ENCODE measurements around the gene TBR1. TPM values are rescaled to one million over a fixed set of nuclear protein-coding genes. Genes with fewer than 3 reads are reported as not detected.

The TBR1 gene
- total and polyA plus RNA-seq, 2 donors (not counting 3 experiments of a cell fraction or from before 2014, with no cell fraction given) = 0.11 to 0.14 TPM

GRCh38 chr2:161370981-161371380 lies 45.1 kb upstream of the TBR1 start:
- Histone ChIP-seq H4K20me1 (replicated peaks; ENCODE audit: control insufficient read depth, extremely low read depth, insufficient read depth, low read length) (no peaks in the 10 kb centered on the region), H3K79me2 (ENCODE audit: control insufficient read depth, insufficient read depth, low read length) (peaks cover 14% of the 10 kb centered on the region), H3K4me3 (replicated peaks in 1 of 3; ENCODE audit: insufficient read depth in 1 of 3, low read depth in 1 of 3, low read length in 3 of 3) (no peak overlapping the region), H2AFZ (ENCODE audit: low read depth, low read length) (no peak overlapping the region), H3K4me2 (ENCODE audit: insufficient read depth, low read length) (no peak overlapping the region), H3K27me3 (ENCODE audit: control insufficient read depth in 2 of 2, insufficient read depth in 2 of 2, low read length in 2 of 2) (no peaks in the 10 kb centered on the region), H3K27ac (ENCODE audit: insufficient read depth, low read depth, low read length) (no peak overlapping the region), H3K4me1 (ENCODE audit: control insufficient read depth, extremely low read depth, insufficient read depth, low read length) (no peaks in the 10 kb centered on the region), H3K9me3 (replicated peaks; ENCODE audit: control insufficient read depth, insufficient read depth, low read length) (no peaks in the 10 kb centered on the region), H3K36me3 (ENCODE audit: control insufficient read depth in 2 of 2, extremely low read depth in 1 of 2, insufficient read depth in 2 of 2, low read length in 2 of 2) (peaks cover 0 to 13% of the 10 kb centered on the region in 2 experiments), H3K9ac (replicated peaks; ENCODE audit: extremely low read depth, insufficient read depth, low read length) (no peak overlapping the region), H3K9me1 (replicated peaks; ENCODE audit: control insufficient read depth, extremely low read depth, insufficient read depth, low read length) (no peaks in the 10 kb centered on the region)
- CTCF ChIA-PET = no interaction called here
- FAIRE-seq (no peak), DNase-seq (ENCODE audit: low read depth, low spot score) (no peak)
- BruUV-seq (replicated peaks) = no TSS peak
- dilution Hi-C loops (cut with MboI; ENCODE audit: extremely low pct_ligation_motif_present, low sequenced_read_pairs) (no loop called here), intact Hi-C loops (cut with micrococcal nuclease) (no loop called here)
- TF ChIP-seq GATA2 (IDR thresholded peaks at IDR 0.05; ENCODE audit: insufficient read depth, insufficient read length, low read depth, low read length) = no peak
- TF ChIP-seq JUN (IDR thresholded peaks at IDR 0.05; ENCODE audit: borderline replicate concordance, insufficient read depth, insufficient read length, low read depth) = no peak
- TF ChIP-seq, protein P1, sequence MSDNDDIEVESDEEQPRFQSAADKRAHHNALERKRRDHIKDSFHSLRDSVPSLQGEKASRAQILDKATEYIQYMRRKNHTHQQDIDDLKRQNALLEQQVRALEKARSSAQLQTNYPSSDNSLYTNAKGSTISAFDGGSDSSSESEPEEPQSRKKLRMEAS (IDR thresholded peaks at IDR 0.05; ENCODE audit: insufficient read depth, insufficient read length) = no peak
- TF ChIP-seq POLR2A (IDR thresholded peaks at IDR 0.05; ENCODE audit: low read depth, low read length) = no peak
- TF ChIP-seq MYC (IDR thresholded peaks at IDR 0.05; ENCODE audit: low read depth, low read length) = no peak
- TF ChIP-seq EZH2 (IDR thresholded peaks at IDR 0.05; ENCODE audit: borderline replicate concordance, low read depth, low read length, severe bottlenecking) = no peak
- TF ChIP-seq CTCF (IDR thresholded peaks at IDR 0.05; ENCODE audit: extremely low read depth in 1 of 2, insufficient read depth in 1 of 2, low read depth in 1 of 2, low read length in 2 of 2) = no peak
- no peak for TF ChIP-seq POLR2AphosphoS5 (IDR thresholded peaks at IDR 0.05; ENCODE audit: insufficient read depth, low read depth, low read length)
- TF ChIP-seq FOS (IDR thresholded peaks at IDR 0.05; ENCODE audit: borderline replicate concordance, insufficient read depth, low read length) = no peak
- POLR2A ChIA-PET = no interaction called here

All from endothelial cell of umbilical vein (primary cell).